T-helper 9 cell (primary cell): ENCODE results near the gene ASIC2.

Experiments
- DNase-seq: peaks from one replicate; pipeline ENCODE4 v3.0.0-alpha.2; 2020

Gene ASIC2

GRCh38 chr17:33151565-33151964 is 141.5 kb downstream of the ASIC2 start:
- no peak for DNase-seq

- DNase-seq: no peak
Observed at GRCh38 chr17:33145941-33146340, 147.2 kb downstream of the ASIC2 start.

DNA sequence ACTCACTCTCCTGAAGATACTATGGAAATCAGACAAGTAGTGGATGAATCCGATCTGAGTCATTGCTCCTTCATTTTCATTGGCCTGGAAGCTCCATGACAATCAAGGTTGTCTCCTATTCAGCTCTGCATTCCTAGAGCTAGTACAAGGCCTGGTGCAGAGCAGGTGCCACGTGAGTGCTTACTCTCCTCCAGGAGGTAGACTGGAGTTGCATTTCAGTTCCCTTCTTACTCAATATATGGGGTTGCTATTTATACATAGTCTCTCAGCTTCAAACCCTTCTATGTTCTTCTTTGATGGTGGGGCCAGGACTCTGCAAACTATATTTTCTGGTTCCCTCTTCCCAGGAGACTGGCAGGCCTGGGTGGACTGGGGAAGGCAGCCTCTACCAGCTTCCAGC is 148.3 kb downstream of the ASIC2 start:
- DNase-seq: no peak

DNA sequence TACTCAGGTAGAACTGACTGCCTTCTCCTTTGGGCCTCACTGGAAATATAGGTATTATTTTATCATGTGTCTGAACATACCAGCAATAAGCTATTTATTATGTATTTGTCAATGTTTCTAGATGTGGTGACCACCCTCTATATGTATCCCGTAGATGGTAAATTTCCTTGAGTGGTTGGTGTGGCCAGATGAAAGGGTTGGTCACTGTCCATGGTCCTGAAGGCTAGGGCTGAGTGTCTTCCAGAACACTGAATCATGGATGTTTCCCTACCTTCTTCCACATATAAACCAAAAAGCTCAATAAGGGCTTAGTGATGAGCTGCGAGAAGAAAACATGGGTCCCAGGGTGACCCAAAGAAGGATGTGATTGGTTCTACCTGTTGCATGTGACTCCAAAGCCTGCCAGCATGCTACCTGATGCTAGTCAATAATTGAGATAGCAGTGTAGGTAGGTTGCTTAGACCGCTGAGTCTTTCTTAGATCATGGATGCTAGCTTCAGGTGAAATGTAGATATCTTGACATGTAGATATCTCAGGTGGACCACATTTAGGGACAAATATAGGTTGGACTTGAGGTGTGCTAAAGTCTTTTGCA is 150.3 kb downstream of the ASIC2 start:
- DNase-seq: no peak

DNA sequence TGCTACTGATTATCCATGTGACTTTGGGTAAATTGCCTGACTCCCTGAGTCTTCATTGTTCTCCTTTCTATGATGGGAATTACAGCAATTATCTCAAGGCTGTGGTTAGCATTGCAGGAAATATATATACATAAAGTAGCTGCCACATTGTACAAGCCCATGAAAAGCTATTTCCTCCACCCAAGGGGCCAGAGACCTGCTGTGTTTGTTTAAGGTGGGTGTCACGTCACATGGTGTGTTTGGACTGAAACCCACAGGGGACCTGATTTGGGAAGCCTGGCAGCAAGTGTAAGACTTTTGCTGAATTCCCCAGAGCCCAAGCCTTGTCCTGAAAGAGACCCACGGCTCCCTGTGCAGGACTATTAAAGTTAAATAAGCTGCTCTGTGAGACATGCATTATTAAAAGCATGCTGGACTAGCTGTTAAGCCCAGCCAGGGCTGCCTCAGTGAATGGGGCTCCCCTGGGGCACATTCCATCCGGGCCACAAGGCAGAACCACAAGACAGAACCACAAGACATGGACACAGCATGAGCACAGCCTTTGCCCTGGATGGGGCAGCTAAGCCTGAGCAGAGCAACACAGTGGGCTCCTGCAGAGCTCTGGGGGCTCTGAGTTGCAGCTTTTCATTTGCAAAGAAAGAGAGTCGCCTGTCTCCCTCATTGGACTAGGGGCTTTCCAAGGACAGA is 152.5 kb downstream of the ASIC2 start:
- DNase-seq: no peak

DNA sequence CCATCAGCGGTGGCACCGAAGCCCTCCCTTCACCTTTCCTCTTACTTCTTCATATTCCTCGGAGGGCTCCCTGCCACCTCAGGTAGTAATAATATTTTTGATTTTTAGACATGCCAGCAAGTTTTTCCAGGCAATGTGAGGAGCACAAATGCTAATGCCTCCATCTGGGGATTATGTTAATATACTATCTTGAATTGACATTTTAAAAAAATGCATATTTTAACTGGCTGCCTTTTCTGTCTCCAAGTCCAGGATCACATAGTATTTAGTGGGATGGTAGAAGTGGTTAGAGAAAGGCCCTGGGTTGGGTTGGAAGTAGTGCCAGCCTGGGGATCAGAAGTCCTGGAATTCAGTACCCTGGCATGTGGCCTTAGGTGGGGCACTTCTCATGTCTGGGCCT is 154.5 kb downstream of the ASIC2 start:
- no peak for DNase-seq

DNA sequence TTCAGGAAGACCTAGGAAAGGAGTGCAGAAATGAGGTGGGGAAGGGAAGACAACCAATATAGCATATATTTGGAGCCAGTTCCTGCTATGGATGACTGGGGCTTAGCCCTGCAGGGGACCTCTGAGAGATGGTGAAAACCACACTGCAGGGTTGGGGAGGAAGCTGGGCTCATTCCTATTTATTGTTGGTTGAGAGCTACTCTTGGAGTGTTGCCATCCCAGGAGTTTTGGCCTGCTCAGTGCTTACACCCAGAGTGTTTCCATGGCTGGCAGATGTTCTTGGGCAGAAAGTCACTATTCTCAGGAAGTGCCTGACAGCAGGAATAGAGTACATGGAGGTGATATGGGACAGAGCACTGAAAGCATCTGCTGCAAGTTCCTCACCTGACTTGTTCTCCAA is 155.7 kb downstream of the ASIC2 start:
- DNase-seq: no peak

DNA sequence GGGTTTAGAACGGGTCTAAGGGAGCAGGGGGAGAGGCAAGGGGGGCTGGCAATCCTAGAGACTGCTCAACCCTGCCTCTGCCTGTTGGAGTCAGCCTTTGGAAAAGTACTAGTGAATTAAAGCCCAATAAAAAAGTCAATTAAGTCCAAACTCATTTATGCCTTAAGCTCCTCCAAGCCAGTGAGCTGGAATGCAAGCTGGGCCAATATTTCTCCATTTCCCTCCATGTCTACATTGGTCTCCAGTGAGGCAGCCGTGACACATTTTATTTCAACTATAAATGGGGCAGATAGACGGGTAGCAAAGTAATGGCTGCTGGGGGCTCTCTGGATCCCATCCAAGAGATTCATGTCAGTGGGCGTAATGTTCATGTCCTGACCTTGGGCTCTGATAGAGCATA is 157.4 kb downstream of the ASIC2 start:
- no peak for DNase-seq

- DNase-seq: no peak
Observed at GRCh38 chr17:33131620-33132019, 161.5 kb downstream of the ASIC2 start.

DNA sequence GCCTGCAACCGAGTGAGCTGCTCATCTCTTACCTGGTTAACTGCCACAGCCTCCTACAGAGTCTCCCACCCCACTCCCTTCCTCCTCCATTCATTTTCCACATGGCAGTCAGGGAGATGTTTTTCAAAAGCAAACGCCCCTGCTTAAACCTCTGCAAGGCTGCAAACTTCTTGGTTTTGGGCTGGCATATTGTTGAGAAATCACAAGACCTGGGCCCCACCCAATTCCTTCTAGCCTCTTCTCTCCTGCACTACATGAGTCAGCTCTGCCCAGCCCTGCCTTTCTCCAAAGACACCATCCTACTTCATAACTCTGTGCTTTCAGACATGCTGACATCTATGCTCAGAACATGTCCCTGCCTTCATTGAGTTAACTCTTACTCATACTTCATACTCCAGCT is 165.4 kb downstream of the ASIC2 start:
- DNase-seq: no peak

GRCh38 chr17:33126086-33126485 is 167.0 kb downstream of the ASIC2 start:
- no peak for DNase-seq

- no peak for DNase-seq
Observed at GRCh38 chr17:33125552-33125950, 167.5 kb downstream of the ASIC2 start.

GRCh38 chr17:33124871-33125551 is 168.1 kb downstream of the ASIC2 start:
- no peak for DNase-seq

GRCh38 chr17:33124185-33124584 is 168.9 kb downstream of the ASIC2 start:
- no peak for DNase-seq

DNA sequence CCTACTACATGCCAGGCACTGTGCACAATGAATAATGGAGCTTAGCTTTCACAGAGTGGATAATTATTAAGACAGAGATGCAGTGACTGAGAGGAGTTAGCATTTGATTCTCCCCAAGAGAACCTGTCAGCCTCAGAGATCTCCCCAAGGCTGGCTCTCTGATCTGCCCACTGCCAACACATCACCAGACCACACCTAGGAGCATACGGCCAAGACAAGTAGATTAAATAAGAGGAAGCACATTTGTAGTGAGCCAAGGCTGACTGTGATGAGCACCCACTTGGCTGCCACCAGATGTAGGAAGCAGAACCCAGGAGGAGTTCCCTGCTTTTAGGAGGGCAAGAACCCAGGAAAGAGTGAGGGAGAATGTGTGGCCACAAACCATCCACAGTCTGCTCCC is 171.3 kb downstream of the ASIC2 start:
- DNase-seq: no peak

DNA sequence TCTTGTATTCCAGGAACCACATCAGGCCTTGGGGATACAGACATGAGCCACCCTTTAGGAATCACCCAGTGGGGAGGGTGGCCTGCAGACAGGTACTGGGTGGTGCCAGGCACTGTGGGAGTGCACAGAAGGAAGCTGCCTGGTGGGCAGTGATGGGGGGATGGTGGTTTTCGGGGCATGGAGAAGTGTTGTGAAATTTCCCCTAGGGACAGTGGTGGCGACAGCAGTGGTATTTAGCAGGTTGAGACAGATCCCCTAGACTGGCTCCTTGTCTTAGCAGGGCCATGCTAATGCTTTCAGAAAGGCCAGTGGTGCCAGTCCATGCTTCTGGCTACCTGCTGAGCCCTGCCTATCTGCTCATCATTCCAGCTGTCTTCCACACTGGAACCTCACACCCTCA is 171.8 kb downstream of the ASIC2 start:
- DNase-seq: no peak

GRCh38 chr17:33120103-33120502 is 173.0 kb downstream of the ASIC2 start:
- no peak for DNase-seq

GRCh38 chr17:33118391-33119075 is 174.6 kb downstream of the ASIC2 start:
- no peak for DNase-seq

DNA sequence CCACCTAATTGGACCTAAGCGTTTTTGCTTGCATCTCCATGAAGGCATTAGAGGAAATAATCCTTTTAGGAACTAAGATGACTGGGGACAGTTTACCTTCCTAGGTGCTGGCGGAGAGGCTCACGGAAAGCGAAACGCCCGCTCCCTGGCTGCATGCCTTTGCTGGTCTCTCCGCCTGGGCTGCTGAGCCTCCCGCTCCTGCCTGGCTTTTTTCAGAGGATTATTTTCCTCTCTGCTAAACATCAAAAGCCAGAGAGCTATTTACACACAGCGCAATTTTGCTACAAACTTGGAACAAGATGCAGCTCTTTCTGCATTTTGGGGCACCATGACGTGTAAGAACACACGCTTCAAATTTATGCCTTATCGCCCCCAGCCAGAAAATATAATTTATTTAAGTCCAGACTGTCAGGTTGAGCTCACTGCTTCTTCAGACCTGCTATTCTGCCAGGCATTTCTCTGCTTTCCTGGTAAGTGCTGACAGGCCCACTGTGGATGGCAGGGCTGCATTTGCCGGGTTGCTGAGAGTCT is 177.0 kb downstream of the ASIC2 start:
- no peak for DNase-seq

DNA sequence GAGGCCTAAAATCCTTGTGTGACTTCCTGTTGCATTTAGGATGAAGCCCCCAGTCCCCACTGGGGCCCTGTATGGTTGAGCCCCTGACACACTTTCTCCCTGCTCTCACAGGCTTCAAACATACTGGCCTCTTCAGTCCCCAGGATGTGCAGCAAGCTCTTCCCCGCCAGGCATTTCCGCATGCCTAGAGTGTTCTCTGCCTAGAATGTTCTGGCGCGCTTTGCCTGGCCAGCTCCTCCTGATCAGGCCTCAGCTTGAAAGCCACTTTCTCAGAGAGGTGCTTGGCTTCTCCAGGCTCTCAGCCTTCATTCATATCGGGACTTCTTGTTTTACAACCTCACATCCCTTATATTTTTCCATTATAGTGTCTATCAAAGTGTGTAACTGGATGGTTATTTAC is 177.7 kb downstream of the ASIC2 start:
- DNase-seq: no peak

- DNase-seq: no peak
Observed at GRCh38 chr17:33113991-33114370, 179.1 kb downstream of the ASIC2 start.

GRCh38 chr17:33113276-33113990 is 179.7 kb downstream of the ASIC2 start:
- DNase-seq: no peak

DNA sequence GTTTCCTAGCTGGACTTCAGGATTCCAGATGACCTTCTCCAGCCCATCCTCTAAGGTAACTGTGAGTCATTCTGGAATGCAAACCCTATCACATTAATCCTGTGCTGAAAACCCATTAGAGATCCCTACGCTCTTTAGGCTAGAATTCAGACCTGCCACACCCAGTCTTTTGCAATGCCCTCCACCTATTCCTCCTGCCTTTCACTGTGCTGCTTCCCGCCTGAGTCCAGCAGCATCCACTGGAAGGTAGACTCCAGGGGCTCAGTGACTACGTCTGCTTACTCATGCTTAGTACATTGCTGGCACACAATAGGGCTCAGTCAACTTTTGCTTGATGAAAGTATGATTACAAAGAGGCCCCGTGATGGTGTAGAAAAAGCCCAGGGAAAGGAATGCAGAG is 180.3 kb downstream of the ASIC2 start:
- no peak for DNase-seq
